ENCODE data around the gene SYT1.

SYT1 gene

DNA sequence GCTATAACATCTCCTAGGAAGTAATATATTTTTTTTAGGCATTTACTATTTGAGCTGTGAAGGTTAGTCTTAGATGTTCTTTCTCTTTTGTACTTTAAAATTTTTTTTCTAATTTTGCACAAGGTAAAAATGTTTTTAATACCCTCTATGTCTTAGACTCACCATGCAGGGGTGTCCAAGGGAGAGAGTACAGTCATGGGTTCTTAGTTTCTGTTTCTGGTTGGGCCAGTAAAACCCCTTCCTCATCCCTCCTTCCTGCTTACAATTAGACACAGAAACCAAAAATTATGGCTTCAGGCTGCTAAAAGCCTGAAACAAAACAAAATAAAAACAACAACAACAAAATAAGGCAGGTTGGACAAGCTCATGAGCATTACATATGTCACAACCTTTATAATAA is 193.0 kb downstream of the SYT1 start:
- DNase-seq (ENCODE audit: low spot score): no peak

DNA sequence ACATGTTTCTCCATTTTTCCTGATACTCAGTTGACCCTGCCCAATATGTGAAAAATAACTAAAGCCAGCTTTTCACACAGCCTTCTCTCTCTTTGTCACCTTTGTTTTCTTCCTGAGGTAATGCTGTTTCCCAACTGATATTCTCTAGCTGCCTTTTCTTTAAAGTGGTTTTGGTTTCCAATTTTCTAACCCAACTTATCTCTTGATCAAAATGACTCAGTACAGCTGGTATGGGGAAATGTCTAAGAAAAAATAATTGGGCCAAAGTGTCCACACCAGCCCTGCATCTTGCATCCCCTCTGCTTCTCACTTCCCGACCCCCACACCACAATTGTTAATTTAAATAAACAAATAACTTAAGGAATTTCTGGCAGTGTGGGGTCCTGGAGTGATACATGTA is 193.8 kb downstream of the SYT1 start:
- DNase-seq (ENCODE audit: low spot score): no peak

DNA sequence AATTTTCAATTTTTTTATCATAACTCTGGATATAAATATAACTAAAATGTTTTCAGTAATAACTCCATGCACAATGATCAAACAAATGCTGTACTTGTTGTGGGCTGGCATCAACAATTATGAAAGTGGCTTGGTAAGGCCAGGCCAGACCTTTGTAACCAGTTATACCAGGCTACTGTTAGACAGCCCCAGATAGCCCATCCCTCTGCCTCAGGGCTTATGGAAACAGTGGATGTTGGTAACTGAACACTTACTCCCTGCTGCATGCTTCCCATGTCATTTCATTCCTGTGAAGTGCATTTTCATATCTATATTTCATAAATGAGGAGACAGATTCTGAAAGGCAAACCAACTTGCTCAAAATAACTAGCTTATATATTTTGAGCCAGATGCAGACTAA is 195.0 kb downstream of the SYT1 start:
- no peak for DNase-seq (ENCODE audit: low spot score)

DNA sequence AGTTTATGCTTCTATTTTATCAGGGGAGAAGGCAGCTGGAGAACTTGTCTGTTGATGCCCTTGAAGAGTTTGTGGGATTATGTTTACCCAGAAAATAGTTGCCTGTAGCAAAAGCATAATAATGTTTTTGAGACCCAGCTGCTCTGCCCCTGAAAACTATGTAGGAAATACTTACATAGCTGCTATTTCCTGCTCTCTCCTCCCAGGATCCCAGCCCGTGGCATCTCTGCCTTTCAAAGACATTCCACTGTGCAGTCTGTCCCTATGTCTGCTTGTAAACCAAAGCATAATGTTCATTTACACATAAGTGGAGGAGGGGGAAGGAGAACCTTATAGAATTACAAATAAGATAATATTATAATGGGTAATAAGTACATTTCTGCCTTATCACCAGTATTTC is 198.7 kb downstream of the SYT1 start:
- DNase-seq (ENCODE audit: low spot score): no peak

DNA sequence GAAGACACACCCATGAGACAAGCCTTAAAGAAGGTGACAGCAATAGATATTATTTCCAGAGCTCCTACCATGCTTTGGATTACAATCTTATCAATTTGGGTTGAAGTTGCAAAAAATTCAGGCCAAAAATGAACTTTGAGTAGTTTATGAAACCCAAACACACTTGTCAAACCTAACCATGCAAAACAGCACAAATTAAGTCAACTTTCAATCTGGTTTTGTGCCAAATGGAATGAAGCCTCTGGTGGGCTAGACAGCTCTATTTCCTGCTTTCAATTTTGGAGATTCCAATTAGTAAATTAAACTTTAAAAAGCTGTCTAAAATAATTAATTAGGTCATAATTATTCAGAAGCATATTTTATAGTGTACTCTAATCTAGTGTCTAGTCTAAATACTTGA is 203.4 kb downstream of the SYT1 start:
- DNase-seq (ENCODE audit: low spot score): no peak

DNA sequence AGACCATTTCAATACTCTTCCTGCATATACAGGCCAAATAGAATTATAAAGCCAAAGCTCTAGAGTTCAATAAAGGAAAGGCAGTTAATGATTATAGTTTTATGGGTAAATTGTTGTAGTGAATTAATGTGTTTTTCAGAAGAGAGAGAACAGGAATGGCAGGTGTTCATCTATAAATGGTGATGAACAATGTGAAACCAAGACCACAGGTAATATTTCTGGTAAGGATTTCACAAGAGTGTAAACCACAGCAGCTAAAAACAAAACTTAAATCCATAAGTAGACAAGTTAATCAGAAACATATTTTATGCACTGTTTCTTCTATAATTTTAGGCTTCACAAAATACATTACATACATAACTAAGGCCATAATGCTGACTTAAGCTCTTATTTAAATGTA is 204.4 kb downstream of the SYT1 start:
- DNase-seq (ENCODE audit: low spot score): no peak

DNA sequence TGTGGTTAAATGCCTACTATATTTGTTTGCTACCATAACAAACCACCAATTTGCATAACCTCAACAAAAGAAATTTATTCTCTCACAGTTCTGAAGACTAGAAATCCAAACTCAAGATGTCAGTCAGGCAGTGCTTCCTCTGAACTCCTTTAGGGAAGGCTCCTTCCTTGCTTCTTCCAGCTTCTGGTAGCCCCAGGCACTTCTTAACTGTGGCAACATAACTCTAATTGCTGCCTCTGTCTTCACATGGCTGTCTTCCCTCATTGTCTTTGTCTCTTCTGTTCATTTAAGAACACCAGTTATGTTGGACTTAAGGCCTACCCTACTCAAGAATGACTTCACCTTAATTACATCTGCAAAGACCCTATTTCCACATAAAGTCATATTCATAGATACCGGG is 206.9 kb downstream of the SYT1 start:
- no peak for DNase-seq (ENCODE audit: low spot score)

DNA sequence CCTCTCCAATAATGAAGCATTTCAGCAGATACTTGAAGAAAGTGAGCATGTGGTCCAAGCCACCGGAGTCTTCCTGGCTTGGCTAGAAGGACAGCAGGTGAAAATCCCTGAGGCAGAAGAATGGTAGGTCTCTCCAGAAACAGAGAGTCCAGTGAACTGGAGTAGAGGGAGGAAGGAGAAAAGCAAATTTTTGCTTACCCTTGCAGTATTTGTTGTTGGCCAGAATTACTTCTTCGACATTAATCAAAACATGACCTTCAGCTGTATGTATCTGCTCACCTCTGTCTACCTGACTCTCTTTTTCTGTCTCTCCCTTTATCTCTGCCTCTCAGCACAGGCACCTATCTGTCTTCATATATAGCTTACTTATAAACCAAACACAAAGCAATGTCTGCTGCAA is 208.9 kb downstream of the SYT1 start:
- DNase-seq (ENCODE audit: low spot score): no peak

DNA sequence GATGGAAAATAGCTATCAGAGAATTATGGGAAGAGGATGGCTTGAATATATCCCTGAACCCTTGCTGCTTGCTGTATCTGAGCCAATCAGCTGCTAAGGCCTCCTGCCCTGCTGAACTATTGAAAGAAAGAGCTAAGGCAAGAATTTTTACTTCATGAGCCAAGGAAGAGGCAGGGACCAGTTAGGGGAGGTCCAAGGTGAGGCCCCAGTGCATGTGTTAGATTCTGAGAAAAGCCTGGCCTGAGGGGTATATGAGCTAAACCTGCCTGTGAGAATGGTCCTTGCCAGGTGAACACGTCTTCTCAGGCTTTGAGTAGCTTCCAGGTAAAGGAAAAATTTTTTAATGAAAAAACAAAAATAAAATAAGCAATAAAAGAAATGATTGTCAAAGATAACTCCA is 218.0 kb downstream of the SYT1 start:
- DNase-seq (ENCODE audit: low spot score): no peak

DNA sequence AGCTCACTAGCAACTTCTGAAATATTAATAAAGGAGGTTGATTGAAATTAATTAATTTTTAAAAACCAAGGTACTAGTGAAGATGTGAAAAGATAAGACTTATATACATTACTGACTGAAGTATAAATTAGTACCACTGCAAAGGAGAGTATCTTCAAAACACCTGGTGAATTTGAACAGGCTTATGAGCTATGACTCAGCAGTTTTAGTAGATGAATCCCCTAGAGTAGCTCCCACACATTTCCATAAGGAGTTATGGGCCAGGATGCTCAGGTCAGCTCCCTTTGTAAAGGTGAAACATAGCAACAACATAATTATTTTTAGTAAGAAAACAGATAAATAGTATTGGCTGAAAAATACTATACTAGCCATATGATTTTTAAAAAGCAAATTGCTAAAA is 218.6 kb downstream of the SYT1 start:
- DNase-seq (ENCODE audit: low spot score): no peak

DNA sequence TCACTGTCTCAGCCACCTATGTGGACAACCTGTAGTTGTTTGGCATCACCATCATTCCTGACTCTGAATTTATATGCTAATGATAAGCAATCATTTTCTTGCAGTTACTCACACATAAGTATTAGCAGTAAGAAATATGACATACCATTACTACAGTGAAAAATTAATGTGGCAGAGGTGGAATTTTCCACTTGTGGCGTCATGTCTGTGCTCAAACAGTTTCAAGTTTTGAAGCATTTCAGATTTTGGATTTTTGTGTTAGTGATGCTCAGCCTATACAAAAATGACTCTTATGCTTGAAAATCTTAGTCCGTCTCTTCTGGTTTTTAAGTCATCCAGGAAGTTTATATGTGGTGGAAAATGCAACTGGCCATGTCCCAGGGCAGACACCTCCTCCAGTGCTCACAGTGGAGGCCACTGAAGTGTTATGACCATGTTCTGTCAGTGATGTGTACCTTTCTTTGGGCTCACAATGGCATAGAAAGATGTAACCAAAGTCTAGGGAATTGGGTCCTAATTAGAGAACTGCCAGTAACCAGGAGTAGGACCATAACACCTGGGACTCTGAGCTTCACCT is 220.6 kb downstream of the SYT1 start:
- no peak for DNase-seq (ENCODE audit: low spot score)

DNA sequence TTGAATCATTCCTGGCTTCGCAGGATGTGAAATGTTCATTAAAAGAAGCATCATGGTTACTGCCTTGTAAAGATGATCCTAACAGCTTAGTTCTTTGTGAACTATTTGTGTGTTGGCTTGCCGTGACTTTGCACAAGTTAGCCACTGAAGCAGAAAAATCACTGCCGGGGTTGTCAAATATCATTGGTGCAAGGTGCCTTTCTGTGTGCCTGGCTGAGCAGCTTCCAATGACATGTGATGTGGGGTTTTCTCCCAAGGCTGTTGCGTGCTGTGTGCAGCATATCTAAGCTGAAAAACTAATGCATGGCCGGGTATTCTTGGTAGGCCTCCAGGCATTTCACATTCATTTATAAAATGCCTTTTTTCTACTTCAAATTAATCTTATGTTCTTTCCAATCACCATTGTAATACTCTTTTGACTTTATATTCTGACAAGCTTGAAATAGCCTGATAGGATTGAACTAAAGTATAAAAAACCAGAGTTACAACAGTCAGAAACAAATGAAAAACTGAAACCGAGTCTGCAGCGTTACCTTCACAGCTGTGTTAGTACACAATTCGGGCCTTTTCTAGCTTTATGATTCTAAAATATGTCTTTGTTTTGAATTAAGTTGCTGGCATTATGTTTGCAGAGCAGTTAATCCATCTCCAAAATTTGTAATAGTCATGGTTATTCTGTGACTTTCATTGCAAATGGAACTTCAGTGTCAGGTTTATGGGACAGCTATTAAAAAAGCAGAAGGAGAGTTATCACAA is 222.1 kb downstream of the SYT1 start:
- no peak for DNase-seq (ENCODE audit: low spot score)

DNA sequence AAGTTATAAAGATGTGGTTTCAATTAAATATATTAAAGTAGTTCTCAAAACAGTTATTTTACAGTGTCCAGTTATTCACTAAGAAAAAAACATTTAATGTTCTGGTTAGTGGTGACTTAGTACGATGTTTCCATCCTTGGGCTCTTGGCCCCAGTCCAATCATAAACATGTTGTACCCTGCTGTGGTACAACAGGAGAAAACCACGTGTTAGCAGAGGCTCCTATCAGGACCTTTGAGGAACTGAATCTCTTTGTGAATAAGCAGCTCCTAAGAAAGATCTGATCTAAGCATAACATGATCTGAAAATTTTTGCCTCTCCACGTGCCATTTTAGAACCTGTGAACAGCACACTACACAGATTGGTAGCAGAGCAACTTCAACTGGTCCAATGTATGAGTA is 234.0 kb downstream of the SYT1 start:
- no peak for DNase-seq (ENCODE audit: low spot score)

DNA sequence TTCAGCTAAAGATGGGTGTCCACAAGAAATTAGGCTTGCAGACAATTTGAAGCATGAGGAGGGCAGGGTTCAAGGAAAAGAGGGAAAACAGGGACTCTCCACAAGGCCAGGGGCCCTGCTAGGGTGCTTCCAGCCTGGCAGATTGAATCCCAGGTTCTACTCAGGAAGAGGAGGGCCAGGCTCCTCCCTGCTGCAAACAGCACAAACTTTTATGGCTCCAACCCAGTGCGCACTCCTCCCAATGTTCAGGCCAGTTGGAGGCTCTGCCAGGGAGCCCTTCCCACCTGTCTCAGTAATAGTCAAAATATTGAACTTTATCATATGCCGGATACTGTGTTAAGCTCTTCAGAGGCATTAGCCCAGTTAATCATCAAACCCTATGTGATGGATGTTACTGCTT is 244.4 kb downstream of the SYT1 start:
- DNase-seq (ENCODE audit: low spot score): no peak

DNA sequence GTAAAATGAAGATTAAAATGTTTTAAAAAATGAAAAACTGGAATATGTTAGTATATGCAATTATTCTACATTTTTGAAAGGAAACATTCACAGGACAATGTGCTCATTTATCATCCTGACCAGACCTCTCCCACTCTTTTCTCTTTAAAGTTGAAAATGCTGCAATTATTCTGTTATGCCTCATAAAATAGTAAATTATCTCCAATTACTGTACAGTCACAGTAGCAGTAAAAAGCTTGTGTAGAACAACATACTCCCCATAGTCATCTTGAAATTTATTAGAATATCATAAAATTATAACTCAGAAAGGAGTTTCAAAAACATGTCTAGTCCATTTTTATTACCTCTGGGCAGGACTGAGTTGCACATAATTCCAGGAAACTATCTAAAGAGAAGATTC is 250.3 kb downstream of the SYT1 start:
- no peak for DNase-seq (ENCODE audit: low spot score)

DNA sequence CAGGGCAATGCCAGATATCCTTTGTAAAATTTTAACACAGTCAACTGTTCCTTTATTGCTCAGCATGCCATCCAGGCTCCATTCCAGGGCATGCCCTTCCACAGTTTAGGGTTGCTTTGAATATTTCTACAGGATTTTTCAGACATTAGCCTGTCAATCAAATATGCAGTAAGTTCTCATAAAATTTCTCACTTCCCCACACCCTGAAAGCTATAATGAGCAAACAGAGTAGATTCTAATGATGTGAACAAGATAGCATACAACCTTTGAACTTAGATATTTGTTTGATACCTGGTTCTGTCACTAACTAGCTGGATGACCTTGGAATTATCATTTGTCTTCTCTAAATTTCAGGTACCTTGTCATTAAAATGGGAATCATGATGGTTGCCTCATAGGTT is 251.2 kb downstream of the SYT1 start:
- no peak for DNase-seq (ENCODE audit: low spot score)

DNA sequence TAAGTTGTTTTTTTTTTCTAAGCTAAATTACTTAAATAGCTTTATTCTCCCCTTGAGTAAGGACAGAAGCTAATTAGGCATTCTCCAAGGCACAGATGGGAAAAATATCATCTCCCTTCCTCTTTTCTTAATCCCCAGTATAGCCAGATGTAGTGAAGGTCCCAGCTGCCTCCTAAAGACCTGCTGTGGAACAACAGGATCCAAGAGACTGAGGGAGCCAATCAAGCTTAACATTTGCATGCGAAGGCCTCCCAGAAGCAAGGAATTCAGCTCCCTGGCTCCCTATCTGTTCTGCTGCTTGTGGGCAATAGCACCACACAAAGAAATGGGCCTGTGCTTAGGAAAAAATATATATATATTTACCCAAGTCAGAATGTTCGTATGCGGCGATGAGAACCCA is 255.2 kb downstream of the SYT1 start:
- no peak for DNase-seq (ENCODE audit: low spot score)

DNA sequence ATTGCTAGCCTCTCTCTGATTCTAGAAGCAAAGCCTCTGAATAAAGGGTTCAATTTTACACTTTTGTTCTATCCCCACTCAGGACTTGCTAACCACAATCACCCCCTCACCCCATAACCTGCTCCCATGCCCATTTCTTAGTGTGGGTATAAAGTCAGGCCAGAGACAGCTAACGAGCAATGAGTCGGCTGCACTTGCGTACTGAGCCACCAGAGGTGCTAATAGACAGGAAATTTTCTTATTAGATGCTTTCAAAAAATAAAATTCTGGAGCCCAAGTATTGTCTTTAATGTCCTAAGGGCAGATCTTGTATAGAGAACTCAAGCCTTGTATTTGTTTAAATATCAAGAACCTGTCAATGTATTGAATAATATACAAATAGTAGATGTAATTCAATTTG is 256.9 kb downstream of the SYT1 start:
- no peak for DNase-seq (ENCODE audit: low spot score)

DNA sequence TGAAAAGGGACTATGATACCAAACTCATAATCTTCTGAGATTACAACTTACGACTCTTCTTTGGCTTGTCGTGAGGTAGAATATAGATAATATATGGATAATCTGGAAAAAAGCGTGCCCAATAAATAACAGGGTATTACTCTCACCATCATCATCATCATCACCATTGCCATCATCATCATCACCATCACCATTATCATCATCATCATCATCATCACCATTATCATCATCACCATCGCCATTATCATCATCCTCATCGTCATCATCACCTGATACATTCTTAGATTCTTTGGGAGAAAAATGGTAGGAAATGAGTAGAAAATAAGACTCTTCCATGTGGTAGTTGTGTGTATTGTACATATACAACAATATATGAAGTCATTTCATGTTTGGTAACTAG is 259.8 kb downstream of the SYT1 start:
- no peak for DNase-seq (ENCODE audit: low spot score)

DNA sequence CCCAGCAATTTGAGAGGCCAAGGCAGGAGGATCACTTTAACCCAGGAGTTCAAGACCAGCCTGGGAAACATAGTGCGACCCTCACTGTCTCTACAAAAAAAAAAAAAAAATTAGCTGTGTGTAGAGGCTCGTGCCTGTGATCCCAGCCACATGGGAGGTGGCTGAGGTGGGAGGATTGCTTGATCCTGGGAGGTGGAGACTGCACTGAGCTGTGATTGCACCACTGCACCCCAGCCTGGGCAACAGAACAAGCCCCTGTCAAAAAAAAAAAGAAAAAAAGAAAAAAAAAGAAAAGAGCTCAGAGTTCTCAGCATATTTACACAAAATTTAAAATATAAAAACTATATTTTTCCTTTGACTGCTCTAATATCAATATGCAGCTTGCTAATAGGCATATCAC is 260.8 kb downstream of the SYT1 start:
- DNase-seq (ENCODE audit: low spot score): no peak

DNA sequence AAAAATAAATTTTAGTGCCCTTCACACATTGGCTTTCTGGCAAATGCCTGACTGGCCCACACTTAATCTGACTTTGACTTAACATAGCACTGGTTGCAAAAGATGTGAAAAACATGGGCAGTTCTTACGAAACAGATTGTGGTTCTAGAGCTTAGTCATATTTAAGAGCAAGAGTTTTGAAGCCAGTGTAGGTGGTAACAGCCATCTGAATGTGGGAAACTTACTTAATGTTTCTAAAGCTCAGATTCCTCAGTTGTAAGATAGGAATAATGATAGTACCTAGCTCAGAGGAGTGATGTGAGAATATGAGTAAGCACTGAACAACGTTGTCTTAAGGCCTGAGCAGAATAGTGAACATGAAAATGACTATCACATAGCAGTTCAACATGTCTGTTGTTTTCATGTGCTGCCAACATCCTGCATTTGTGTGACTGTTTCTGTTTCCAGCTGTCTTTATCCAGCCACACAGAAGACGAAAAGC is 262.7 kb downstream of the SYT1 start:
- no peak for DNase-seq (ENCODE audit: low spot score)

DNA sequence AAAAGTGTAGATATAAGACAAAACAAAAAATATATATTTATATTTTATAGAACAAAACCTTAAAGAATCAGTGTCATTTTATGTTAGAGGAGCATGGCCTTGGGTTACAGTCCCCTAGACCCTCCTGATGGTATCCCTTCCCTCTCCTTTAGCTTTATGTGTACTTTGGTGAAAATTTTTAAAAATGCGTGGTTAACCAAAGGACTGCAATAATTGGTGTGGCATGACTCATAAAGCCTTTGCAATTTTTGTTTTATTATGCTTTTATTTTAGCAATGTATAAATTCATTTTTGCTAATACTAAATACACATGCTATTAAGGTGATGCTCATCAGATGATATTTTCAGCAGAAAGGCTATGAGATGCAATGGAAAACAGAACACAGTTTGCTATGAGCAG is 264.4 kb downstream of the SYT1 start:
- DNase-seq (ENCODE audit: low spot score): no peak

DNA sequence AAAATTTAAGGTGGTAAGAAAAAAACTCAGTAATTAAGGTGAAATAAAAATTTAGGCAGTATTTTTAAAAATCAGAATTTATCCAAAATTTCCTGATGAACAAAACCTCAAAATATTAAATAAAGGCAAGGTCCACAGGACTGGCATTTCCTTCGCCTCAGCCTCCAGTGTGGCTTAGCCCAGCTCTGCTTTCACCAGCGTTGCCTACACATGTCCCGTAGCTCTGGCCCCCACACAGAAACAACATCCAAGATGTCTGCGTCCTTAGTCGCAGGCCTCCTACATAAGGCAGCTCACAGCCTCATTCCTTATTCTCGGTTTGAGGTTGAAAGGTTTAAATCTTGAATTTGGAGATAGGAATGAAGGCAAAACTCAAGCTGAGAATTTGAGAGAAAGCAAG is 274.3 kb downstream of the SYT1 start:
- no peak for DNase-seq (ENCODE audit: low spot score)

DNA sequence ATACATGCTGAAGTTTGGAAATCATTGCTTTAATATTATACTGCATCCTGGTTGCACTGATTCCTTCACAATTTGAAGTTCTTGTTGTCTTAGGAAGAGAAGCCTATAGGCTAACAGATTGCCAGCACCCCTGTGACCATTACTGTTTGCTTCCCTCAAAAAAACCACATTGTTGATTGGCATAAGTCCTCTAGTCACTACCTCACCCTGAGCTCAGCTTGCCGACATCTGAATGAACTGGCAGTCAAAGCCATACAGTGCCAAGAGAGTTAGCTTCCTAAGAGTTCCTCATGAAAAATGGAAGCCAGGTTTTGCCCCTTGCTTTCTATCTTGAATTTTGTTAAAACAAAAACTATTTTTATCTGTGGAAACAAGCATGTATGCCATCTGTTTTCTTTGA is 276.1 kb downstream of the SYT1 start:
- no peak for DNase-seq (ENCODE audit: low spot score)
